ENCODE measurements around the gene RASSF7.

RASSF7 gene

GRCh38 chr11:610146-610801 is 49.5 kb downstream of the RASSF7 start:
- DNase-seq (ENCODE audit: low read depth, low spot score), result no peak

- DNase-seq (ENCODE audit: low read depth, low spot score), result no peak
Measured at GRCh38 chr11:611001-611996, 50.5 kb downstream of the RASSF7 start.

GRCh38 chr11:612201-612960 is 51.6 kb downstream of the RASSF7 start:
- no peak for DNase-seq (ENCODE audit: low read depth, low spot score)

- no peak for DNase-seq (ENCODE audit: low read depth, low spot score)
Measured at GRCh38 chr11:612961-613300, 52.2 kb downstream of the RASSF7 start.

- no peak for DNase-seq (ENCODE audit: low read depth, low spot score)
Measured at GRCh38 chr11:613369-613968, 52.7 kb downstream of the RASSF7 start.
